Measurements from ENCODE around the gene ASTN1.

ASTN1 gene

DNA sequence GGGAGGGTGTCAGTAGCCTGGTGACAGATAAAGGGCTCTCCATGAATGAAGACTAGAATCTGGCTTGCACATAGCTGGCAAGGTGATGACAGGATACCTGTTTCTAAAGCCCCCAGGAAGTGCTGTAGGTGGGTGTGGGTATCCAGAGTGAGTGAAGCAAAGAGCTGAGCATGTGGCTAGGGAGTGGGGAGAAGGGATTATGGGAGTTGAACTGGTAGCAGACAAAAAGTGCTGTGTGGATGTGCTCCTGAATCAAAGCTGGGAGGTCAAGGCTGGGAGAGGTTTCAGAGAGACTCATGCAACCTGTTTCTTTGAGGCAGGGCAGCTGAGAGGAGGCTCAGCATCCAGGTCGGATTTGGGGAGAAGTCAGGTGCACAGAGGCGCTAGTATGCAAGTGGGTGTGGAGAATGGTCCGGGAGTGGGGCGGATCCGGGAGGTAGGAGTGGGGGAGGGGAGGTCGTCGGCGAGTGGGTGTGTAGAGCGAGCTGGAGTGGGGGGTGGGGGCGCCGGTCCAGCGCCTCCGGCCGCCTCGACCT is 600 bp downstream of the ASTN1 start:
- no peak for DNase-seq (ENCODE audit: low read depth)

GRCh38 chr1:177162243-177162642 is 2.3 kb downstream of the ASTN1 start:
- DNase-seq (ENCODE audit: low read depth), result no peak

DNA sequence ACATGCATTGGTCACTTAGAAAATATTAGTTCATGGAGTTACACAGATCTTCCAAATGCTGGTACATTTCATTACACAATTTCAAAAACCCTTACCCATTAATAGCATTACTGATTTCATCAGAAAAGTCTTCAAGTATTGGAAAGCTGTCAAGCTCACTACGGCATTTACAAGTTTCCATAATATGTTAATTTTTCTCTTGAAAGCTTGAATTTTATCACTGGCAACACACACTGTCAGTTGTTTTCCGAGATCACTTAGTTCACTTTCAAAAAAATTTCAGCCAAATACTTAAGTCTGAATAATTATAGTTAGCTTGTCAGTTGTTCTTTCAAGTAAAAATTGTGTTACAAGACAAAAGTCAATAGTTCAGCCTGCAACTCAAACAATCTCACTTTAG is 18.0 kb downstream of the ASTN1 start:
- no peak for DNase-seq (ENCODE audit: low read depth)

- no peak for DNase-seq (ENCODE audit: low read depth)
Measured at GRCh38 chr1:177145106-177146070, 19.1 kb downstream of the ASTN1 start.

DNA sequence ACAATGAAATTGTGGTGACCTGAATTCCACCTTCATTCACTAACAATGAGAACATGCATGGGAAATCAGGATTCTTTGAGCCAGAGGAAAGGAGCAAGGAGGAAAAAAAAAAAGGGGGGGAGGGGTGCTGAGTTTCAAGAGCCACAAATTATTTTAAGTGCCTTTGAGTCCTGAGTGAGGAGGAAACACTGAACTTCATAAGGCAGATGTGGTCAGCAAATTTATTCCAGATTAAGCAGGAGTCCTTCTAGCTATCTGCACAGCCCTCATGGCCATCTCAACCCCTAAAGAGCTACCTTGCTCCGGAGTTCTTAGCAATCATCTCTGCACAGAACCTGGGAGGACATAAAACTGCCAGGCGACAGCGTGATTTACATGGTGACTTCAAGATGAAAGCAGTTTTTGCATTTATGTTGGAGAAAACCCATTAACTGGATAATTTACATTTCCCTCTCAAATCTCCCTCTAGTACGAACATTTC is 21.7 kb downstream of the ASTN1 start:
- no peak for DNase-seq (ENCODE audit: low read depth)

DNA sequence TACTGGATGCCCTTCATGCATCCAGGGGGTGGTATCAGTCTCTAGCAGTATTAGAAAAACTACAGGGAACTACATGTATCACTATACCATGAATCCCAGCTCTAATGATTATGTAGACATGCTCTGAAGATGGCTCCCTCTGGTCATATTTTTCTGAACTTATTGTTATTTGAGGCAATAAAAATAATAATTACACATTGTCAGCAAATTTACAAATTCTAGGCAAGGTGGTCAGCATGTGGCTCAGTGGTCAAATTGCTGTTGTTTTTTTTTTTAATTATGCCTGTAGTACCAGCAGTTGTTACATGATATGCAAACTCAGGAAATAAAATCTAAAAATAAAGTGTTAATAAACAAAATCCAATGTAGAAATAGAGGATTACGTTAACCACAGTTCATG is 22.5 kb downstream of the ASTN1 start:
- DNase-seq (ENCODE audit: low read depth), result no peak

DNA sequence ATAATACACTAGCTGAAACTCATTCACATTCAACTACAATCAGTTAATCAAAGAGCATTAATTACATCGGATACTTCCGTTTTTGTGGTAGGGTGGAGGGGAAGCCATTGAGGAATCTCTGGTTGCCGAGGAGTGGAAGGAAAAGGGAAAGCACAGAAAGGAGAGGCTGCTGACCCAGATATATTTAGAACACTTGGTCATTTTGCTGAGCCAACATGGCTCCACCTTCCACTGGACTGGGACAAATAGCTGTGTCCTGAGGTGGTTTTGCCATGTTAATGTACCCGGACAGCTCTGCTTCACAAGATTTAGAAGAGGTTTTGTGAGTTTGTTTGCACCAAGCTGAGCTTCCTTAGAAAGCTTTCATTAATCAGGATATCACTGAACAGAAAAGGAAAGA is 26.2 kb downstream of the ASTN1 start:
- DNase-seq (ENCODE audit: low read depth), result no peak

- no peak for DNase-seq (ENCODE audit: low read depth)
Measured at GRCh38 chr1:177137814-177138213, 26.7 kb downstream of the ASTN1 start.

- no peak for DNase-seq (ENCODE audit: low read depth)
Measured at GRCh38 chr1:177135250-177135649, 29.3 kb downstream of the ASTN1 start.

GRCh38 chr1:177133977-177134538 is 30.5 kb downstream of the ASTN1 start:
- DNase-seq (ENCODE audit: low read depth), result no peak

DNA sequence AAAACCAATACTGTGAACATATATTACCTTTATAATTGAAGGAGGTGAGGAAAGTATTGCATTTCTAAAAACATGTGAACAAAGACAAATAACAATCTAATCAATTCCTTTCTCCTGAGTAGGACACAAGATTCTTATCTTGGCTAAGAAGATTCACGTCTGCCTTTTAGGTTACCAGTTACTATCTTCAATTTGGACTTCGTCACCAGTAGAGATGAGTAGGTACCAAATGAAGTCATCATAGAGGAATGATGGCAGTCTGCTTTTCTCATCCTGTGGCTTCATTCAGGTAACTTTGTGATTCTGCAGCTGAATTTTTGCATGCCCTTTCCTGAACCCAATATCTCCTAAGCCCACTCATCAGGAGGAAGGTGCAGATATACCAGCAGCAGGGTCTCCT is 32.4 kb downstream of the ASTN1 start:
- DNase-seq (ENCODE audit: low read depth), result no peak

GRCh38 chr1:177131723-177132122 is 32.8 kb downstream of the ASTN1 start:
- DNase-seq (ENCODE audit: low read depth), result no peak

DNA sequence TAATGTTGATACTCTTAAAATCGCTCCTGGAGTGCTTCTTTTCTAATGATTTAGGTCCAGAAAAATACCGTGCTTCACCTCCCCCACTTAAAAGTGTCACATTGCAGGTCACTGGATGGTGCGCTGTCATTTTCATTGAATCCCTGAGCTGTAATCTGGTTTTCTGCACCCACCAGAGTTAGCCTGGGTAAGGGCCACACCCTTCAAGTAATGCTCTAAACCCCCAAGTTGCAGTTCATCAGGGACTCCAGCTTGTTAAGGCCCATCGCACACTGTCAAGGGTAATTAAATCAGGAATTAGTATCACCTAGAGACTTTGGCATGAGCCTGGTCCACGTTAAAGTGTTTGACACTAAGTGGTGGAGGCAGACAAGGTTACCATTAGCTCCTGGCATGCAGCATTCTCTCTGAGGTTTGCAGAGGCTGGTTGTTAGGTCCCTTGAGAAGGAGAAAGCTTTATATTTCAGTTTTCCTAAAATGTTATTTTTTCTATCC is 34.0 kb downstream of the ASTN1 start:
- no peak for DNase-seq (ENCODE audit: low read depth)

DNA sequence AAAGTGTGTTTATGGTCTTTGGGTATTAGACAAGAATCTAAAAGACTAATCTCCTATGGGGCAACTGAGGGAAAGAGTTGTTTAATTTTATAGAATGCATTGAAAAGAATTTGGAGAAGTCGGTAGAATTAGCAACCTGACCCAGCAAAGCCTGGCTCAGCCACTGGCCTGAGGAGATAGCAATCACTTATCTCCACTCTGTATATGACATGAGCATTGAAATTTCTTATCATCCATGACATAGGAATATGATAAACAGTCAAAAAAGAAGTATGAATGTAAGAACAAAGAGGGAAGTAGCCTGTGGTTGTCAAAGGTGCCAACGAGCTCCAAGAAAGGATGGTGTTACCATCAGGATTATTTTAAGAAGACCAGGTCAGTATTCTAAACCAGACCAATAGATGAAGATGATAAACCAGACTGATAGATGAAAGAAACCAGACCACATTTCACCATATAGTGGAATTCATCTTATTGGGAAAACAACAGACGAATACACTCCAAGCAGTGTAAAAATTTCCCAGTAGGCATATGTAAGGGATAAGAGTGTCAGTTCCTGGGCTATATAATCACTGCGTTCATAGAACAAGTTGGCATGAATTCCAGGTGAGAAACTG is 35.7 kb downstream of the ASTN1 start:
- DNase-seq (ENCODE audit: low read depth), result no peak

GRCh38 chr1:177126267-177126666 is 38.2 kb downstream of the ASTN1 start:
- no peak for DNase-seq (ENCODE audit: low read depth)

DNA sequence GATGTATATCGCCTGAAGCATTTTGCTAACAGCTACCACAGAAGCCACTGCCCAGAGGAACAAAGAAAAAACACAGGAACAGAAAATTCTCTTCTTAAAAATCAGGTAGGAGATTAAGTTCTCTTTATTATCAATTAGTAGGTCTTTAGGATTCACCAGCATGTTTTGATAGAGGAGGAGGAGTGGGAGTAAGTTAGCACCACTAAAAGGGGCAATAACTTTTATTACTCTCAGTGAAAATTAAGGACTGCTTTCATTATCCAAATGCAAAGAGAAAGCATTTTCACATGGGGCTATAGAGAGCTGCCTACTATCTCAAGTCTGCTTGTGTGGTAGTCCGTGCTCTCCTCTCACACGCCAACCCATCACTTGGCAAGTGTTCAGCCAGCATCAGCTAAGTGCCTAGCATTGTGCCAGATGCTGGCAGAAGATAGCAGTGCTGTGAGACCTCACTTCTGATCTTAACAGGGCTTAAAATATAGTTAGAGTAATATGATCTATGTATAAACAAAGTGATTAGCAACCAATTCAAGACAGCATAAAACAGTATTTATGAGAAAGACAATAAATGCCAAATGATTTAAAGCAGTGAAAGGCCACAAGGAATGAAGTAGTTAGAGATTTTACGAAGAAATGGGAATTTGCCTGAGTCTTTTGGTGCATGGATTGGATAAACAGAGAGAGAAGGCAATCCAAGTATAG is 39.8 kb downstream of the ASTN1 start:
- DNase-seq (ENCODE audit: low read depth), result no peak

DNA sequence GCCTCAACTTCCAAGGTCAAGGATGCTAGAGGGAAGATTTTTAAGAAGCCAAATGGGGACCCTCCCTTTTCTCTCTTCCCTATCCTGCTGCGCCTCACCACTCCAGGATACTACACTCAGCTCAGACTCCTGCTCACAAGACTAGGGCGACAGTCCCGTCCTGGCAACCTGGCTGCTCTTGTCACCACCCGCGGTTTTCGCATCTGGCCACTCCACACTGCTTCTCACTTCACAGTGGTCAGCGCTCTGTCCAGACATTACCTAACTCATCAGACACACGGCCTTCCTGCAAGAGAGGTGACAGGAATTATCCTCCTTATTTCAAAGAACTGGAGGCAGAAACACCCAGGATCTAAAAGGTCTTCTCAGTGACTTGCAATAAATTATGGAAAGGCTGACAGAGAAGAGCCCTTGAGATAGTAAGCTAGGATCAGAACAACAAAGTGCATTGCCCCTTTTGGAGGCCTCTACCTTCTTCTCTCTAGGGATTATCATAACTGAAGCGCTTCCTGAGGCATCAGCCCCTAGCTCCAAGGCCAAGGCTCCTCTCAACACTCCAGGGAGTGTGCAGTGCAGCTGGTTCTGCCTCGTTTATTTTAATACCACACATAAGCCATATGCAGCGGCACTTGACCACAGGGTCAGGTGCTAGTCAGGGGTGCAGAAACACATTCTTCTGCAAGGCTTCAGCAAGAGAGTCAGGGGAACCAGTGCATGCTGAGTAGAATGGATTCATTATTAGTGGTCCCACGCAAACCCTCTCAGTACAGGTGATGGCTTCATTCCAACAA is 41.9 kb downstream of the ASTN1 start:
- no peak for DNase-seq (ENCODE audit: low read depth)

DNA sequence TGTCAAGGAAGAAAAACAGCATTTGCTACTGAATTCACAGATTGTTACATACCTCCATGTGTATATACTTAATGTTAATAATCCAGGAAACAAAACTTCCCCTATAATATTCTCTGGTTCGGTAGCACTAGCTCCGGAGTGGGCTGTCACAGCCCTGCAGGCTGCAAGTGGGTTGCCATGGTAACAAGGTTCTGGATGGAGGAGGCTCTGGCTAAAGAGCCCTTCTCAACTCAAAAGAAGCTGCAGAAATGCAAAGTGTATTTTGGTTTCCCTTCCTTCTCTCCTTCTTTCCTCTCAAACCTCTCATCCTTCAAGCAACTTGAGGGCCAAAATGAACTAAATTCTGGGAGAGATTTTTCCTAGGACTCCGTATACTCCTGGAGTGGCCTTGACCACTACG is 45.2 kb downstream of the ASTN1 start:
- no peak for DNase-seq (ENCODE audit: low read depth)

DNA sequence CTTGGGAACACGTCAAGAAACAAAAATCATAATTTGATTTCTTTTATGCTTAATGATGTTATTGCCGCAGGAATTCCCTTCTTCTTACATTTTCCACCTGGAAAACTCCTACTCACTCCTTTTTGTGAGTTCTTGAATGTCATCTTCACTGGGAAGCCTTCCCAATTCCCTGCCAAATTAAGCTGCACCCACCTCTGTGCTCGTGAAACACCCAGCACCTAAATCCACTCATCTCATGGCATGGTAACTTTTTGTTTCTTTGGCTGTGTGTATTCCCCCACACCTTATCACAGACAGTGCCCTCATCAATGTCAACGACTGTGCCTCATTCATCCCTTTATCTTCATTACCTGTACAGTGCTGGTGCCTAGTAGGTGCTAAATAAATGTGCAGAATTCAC is 45.6 kb downstream of the ASTN1 start:
- no peak for DNase-seq (ENCODE audit: low read depth)

- no peak for DNase-seq (ENCODE audit: low read depth)
Measured at GRCh38 chr1:177116941-177117340, 47.6 kb downstream of the ASTN1 start.
